GOT3 (cell line): ENCODE results near the gene SSC4D.
A peak's percentile ranks its signal among the peaks of the same experiment; 100 is the strongest.
"Not testable (repeated sequence)": the region's sequence is repeated elsewhere in the genome, so short reads cannot be mapped to it uniquely, and the experiment has no call there.

Experiments
- DNase-seq: peaks from one replicate; lab custom pipeline; 2025; ENCODE audit warnings: mixed read lengths; lab: John Stamatoyannopoulos, UW

Gene SSC4D

DNA sequence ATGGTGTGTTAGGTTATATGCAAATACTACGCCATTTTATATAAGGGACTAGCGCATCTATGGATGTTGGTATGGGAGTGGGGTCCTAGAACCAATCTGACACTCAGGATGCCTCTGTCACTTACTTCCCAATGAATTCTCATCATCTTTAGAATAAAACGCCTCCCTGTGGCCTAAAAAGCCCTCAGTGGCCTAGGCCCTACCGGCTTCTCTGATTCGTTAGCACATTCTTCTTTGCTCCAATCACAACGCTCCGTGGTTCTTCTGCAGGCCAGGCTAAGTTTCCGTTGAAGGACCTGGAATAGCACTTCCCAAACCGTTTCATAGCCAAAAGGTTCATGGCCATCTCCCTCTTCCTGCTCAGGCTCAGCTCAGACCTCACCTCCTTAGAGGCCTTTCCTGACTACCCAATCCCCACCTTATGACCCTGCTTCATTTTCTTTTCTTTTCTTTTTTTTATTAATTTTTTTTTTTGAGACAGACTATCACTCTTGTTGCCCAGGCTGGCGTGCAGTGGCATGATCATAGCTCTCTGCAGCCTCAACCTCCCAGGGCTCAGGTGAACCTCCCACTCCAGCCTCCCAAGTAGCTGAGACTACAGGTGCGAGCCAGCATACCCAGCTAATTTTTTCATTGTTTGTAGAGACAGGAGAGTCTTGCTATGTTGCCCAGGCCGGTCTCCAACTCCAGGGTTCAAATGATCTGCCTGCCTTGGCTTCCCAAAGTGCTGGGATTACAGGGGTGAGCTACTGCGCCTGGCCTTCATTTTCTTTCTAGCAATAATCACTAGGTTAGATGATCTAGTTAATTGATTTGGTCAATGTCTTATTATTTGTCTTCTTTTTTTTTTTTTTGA lies 26.2 kb downstream of the SSC4D start:
- no peak for DNase-seq

DNA sequence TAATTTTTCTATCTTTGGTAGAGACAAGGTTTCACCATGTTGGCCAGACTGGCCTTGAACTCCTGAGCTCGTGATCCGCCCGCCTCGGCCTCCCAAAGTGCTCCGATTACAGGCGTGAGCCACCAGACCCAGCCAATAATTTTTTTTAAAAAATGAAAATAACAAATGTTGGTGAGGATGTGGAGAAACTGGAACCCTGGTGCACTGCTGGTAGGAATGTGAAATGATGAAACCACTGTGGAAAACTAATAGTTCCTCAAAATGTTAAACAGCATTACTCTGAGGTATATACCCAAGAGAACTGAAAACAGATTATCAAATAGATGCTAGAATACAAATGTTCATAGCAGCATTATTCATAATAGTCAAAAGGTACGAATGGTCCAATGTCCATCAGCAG lies 27.7 kb downstream of the SSC4D start:
- no peak for DNase-seq

DNA sequence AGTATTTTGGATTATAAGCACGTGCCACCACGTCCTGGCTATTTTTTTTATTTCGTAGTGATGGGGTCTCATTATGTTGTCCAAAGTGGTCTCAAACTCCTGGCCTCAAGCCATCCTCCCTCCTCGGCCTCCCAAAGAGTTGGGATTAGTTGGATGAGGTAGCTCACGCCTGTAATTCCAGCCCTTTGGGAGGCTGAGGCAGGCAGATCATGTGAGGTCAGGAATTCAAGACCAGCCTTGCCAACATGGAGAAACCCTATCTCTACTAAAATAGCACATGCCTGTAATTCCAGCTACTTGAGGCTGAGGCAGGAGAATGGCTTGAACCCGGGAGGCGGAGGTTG lies 28.9 kb downstream of the SSC4D start:
- DNase-seq = no peak

DNA sequence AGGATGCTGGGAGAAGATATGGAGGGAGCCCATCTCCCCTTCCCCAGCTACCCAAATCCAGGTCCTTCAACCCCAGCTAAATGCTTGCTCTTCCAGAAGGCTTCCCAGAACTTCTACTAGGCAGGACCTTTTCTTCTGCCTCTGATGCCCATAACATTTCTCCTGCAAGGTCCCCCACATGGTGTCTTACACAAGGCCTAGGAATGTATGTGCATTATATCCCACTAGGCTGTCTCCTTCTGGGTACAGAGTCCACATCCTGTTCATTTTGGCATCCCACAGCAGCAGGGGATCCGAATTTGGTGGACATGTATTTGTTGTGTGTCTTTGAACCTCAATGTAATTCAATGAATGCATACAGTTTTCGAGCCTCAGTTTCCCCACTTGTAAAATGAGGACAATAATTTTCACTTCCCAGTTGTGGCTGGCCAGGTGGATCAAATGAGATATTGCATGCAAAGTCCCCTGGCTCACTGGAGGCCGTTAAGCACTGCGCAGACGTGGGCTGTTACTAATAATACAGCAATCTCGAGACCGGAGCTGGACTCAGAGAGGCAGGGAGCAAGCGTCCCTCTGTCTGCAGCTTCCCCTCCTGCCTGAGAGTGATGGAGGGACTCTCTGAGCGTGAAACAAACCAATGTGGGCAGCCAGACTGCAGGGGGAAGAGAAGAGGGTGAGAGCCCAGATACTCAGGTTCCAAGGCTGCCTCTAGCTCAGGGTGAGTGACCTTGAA lies 32.1 kb downstream of the SSC4D start:
- DNase-seq = no peak

DNA sequence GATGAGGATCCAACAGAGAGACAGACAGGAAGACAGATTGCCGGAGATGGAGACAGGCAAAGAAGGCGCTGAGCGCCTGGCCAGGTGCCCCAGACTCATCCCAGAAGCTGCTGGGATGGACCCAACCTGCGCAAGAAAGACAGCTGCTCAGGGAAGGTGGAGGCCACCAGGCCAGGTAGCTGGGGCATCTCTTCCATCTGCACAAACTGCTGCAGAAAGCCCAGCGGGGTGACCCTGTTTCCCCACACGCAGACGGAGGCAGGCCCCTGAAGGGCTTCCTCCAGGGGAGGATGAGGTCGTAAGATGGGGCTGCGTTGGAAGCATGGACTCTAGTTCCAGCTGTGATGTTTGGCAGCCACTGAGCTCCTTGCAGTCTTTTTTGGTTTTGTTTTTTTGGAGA lies 34.2 kb downstream of the SSC4D start:
- DNase-seq = no peak

DNA sequence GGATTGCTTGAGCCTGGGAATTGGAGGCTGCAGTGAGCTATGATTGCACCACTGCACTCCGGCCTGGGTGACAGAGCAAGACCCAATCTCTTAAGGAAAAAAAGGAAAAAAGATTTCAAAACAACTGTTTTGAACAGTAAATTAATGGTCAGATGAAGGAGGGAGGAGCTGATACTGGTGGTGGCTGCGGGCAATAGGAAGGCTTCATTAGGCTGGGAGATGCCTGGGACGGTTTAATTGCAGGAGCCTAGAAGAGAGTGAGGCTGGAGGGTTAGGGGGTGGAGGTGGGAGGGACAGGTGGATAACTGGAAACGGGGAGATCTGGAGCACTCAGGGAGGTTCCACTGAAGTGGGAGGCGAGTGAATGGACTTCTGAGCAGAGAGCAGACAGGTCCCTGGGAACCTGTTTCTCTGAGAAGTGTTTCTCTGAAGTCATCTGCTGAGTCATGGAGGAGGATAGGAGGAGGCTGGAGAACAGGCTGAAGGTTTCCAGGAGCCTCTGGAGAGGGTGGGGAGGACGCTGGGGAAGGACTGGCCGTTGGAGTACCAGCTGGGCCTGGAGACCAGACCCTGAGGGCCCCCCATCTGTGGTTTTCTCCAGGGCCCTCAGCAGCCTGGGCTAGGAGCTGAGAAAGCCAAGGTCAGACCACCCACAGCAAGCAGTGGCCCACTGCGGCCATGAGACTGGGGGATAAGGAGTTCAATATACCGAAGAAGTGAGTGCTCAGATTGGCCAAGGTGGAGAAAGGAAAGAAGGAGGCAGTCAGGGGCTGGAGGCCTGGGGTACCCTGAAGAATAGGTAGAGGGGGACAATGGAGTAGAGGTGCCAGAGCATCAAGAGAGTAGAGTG lies 36.3 kb downstream of the SSC4D start:
- no peak for DNase-seq

DNA sequence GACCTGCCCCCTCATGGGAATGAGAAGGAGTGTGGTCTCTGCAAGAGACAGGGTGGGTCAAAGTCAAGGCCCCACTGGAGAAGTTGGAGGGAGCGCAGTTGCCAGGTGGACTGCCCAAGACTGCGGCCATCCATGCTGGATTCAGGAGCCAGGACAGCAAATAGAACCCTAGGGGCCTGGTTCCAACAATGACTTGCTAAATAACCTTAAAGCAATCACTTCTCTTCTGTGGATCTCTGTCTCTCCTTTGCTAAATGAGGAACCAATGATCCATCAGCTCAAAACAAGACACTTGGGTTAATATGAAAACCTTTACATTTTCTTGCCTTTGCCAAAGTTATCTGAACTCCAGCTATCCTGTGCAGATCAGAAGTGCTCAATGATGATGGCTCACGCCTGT lies 38.1 kb downstream of the SSC4D start:
- no peak for DNase-seq

DNA sequence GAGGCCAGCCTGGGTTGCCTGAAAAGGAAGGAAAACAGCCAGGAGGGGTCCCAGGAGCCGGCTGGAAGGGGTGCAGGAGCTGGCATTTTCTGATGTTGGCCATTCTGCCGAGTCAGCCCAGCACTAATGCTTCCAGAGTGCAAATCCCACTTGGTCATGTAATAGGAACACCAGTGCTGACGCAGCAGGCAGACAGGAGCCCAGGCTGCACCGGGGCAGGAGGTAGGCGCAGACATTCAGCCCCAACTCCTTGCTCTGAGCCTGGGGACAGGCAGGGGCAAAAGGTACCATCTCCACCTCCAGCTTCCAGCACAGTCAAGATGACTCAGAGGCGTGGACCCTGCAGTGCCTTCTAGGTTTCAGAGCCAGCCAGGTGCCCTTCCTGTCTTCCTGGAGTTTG lies 40.5 kb downstream of the SSC4D start:
- no peak for DNase-seq

DNA sequence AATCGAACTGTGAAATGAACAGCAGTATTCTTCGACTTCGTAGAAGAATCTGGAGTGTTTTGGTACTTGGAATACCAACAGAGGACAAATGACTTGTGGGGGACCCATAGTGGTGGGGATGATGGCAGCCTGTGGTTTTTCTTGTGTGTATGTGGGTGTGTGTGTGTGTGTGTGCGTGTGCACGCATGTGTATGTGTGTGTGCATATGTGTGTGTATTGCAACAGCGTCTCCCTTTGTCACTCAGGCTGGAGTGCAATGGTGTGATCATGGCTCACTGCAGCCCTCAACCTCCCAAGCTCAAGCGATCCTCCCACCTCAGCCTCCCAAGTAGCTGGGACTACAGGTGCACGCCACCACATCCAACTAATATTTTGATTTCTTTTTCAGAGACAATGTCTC lies 41.3 kb downstream of the SSC4D start:
- DNase-seq = no peak

DNA sequence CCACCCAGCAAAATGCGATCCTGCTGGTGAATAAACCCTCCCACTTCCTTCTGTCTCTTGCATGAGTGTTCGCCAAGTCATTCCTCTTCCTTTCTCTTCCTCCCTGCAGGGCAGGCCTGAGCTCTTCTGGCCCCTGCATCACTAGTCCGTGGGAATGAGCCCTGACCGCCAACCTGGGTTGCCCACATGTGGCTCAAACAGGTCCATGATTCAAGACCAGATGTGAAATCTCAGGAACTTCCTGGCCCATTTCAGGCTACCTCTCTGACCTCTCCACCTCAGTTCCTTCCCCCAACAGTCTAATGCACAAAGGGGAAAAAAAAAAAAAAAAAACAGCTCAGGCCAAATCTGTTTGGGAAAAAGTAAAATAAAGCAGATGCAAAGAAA lies 45.3 kb downstream of the SSC4D start:
- no peak for DNase-seq

DNA sequence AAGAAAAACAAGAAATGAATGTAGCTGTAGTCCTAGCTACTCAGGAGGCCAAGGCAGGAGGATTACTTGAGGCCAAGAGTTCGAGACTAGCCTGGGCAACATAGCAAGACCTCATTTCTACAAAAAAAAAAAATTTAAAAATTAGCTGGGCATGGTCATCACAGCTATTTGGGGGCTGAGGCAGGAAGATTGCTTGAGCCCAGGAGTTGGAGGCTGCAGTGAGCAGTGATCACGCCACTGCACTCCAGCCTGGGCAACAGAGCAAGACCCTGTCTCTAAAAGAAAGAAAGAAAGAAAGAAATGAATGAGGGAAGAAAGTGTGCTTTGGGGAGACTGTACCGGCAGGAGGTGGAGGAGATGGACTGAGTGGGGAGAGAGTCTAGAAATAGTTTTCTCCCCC lies 45.7 kb downstream of the SSC4D start:
- DNase-seq = not testable (repeated sequence)

DNA sequence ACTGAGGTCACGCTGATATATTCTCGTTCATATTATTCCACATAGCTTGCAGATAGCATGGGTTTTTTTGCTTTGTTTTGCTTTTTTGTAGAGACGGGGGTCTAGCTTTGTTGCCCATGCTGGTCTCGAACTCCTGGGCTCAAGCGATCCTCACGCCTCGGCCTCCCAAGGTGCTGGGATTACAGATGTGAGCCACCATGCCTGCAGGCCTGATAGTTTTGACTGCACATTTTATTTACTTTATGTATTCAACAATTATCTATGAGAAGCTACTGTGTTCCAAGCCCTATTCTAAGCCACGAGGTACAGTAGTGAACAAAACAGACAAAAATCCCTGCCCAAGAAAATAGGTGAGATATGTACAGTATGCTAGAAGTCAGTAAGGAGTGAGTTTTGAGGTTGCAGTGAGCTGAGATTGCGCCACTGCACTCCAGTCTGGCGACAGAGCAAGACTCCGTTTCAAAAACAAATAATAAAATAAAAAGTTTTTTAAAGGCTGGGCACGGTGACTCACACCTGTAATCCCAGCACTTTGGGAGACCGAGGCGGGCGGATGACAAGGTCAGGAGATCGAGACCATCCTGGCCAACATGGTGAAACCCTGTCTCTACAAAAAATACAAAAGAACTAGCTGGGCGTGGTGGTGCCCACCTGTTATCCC lies 49.4 kb downstream of the SSC4D start:
- DNase-seq = no peak

DNA sequence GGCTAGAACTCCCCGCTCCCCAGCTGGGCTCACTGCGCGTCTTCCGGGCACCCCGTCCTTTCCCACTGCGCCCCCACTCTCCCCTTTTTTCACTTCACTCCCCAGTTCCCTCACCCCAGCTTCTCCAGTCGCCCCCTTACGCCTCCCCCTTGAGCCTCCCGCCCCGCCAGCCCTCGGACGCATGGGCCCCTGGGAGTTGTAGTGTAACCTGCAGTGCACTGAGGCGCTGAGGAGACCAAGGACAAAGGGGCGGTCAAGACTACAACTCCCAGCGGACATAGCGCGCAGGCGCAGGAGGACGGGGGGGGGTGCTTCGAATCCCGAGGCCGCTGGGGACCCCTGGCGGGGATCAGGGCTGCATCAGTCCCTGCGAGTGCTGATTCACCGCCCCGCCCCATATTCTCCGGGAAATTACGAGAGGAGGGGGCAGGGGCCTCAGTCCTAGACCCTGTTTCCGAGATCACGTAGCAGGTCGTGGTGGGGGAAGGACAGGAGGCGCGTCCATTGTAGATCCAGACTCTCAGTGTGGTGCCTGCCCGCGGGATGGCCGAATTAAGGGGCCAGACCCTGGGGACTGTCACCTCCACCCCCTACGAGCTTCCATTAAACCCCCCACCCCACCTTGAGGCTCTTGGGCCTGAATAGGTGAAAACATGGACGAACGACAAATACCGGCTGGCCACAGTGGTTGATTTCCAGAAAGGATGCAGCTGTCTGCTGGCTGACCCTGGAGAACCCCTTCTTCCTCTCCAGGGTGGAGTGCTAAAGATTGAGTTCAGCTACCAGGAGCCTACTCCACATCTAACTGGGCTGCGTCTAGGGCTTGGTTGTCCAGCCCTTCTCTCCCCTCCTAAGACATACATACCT lies 50.2 kb downstream of the SSC4D start:
- peak; percentile 93 for DNase-seq

DNA sequence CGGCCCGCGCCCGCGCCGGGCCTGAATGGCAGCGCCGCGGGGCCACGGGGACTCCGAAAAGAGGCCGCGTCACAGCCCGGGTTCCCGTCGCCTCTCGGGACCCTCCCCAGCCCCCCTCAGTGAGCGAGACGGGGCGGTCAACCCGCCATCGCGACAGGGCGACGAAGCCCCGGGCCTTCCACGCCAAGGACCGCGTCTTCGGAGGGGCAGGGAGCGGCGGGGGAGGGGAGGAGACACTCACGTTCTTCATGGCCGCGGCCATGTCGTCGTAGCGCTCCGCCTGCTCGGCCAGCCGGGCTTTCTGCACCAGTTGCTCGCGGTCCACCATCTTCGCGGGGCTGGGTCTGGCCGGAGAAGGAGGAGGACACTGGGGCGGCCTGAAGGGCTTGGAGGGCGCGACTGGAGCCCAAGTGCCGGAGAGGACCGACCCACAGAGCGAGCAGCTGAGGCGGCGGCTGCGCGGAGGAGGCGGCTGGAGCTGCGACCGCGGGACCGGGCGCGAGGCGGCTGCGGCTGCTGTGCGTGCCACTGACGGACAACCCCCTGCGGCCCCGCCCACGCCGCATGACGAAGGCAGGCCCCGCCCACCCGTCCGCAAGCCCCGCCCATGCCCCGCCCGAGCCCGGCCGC lies 50.9 kb downstream of the SSC4D start, which contains the start of gene YWHAG:
TSS of gene YWHAG (minus strand) at position 511 of the 630 bp plus-strand sequence. CDS start at position 328, 183 bp downstream.
- DNase-seq = peak; percentile 93

DNA sequence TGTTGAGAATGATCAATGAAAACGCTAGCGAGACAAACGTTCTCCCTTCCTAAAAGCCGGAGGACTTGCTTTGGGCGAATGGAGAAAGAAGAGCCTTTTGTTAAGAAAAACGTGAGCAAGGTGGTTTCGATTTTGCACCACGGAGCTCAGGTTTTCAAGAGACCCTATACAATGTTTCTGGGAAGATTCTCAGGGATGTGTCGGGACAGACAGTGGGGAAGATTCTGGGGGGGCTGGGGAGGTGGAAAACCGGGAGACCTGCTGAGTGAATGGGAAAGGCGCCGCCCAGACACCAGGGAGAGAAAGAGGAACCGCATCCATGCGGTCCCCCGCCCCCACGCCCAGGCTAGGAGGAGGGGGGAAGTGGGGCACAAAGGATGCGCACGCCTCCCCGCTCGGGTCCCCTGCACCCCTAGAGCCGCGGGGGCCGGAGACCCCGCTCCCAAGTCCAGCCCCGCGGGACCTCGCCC lies 51.5 kb downstream of the SSC4D start:
- DNase-seq = no peak

DNA sequence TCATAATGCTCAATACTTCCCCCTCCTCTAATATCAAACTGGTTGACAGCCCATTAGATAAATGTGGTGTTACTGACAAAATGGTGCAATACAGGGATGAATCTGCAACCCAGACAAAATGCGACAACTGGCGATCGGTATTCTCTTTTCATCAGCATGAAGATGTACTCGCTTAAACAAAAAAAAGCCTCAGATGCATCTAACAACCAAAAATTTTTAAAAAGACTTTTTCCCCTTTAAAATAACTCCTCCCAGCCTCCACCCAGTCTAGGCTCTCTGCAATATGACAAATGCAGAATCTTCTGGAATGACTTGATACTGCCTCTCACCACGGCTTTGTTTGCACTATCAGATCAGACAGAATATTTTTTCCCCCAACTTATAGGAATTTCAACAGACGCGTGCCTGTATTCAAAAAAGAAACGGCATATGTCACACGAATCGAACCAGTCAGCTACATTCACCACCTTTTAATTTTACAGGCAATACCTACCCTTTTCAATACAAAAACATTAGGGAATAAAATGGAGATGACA lies 52.0 kb downstream of the SSC4D start:
- DNase-seq = no peak

DNA sequence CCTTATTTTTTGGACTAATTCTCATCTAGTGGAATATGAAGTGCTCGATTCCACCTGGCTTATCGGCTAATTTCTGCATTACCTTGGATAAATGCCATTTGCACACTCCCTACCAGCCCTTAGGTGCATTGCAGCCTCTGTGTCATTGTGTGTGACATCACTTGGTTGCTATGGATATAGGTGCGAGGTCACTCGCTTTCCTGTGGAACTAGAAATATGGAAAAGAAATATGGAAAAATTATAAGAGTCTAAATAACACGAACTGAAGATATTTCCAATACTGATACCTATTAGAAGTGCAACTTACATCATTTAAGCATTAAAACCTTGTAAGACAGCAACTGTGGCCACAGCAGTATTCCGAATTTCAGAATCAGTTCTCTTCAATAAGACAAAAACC lies 52.7 kb downstream of the SSC4D start:
- no peak for DNase-seq

DNA sequence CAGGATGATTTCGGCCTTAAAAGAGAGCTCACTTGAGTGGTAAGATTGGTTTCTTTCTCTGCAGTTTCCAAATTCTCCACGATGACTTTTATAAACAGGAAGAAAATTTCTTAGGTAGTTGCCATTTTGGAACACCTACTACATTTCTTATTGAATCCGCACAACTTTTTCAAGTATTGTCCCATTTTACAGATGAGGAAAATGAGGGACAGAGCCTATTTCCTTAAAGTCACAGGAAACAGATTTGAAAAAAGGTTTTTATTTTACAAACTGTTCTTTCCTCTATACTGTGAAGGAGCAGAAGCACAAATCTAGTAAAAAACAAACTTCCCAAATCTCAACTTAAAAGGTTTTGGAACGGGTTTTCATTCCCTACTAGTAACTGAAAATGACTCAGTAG lies 53.4 kb downstream of the SSC4D start:
- DNase-seq = no peak

DNA sequence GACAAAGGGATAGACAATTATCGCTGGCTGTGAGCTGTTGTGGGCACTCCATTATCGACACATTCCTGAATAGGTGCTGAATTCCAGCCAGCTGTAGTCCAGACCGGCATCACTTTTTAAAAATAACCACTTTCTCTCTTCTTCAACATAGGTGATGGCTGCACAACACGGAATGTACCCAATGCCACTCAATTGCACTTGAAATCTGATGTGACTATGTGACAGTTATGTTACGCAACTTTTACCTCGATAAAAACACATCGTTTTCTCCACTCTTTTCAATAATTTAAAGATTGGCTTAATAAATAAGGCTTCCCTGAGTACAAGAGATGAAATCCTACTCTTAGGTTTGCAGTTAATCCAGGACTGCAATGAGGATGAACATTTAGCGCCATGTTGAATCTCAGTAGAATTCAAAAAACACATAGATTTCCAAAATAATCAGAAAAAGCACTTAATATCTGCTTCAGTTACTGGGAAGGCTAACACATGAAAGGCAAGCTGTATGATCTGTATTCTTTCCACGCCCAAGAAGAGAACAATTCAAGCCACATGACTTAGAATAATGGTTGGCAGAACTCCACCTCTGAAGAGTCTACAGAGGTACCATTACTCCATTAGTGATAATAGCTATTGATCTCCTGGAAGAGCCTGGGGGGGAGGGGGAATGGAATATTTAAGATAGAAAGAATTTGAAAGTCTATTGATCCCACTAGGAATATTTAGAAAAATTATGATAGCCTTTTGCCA lies 54.3 kb downstream of the SSC4D start:
- DNase-seq = no peak
